ENCODE results near the gene ADAMTSL5. TPM values are rescaled to one million over a fixed set of nuclear protein-coding genes. Genes with fewer than 3 reads are reported as not detected.

ADAMTSL5 gene
- total RNA-seq, 1 experiment from 2014 or later: 23.9 TPM

GRCh38 chr19:1511318-1512317, 1.2 kb downstream of the ADAMTSL5 start:
- Histone ChIP-seq H3K36me3 (ENCODE audit: control insufficient read depth, insufficient read depth, low read length) (peaks cover 1% of the 10 kb centered on the region; the same call in 1 of the 2 replicates), H3K4me1 (peaks cover 34% of the 10 kb centered on the region), H3K4me3 (ENCODE audit: low read depth, low read length) (peak overlapping the region; percentile 91), H3K27me3 (replicated peaks; ENCODE audit: control insufficient read depth, insufficient read depth, low read length) (no peaks in the 10 kb centered on the region), H3K9me3 (no peaks in the 10 kb centered on the region)
- intact Hi-C loops (cut with micrococcal nuclease; ENCODE audit: unreplicated experiment): loop anchor here (2.0 kb wide), 1 partner anchor 21 kb away; the partner anchor contains the start of genes PCSK4 and REEP6
- ChIA-PET CTCF (no interaction called here), POLR2A (no interaction called here)
- Mint-ChIP-seq H3K36me3 (ENCODE audit: insufficient read depth, unreplicated experiment) (peaks cover 20% of the 10 kb centered on the region), H3K27ac (ENCODE audit: unreplicated experiment) (no peak overlapping the region), H3K4me3 (ENCODE audit: unreplicated experiment) (peak overlapping the region; percentile 73), H3K9me3 (ENCODE audit: unreplicated experiment) (no peaks in the 10 kb centered on the region), H3K4me1 (ENCODE audit: low read depth, unreplicated experiment) (peaks cover 6% of the 10 kb centered on the region), H3K27me3 (ENCODE audit: insufficient read depth, unreplicated experiment) (no peaks in the 10 kb centered on the region)
- no peak for DNase-seq
- TF ChIP-seq CTCF (IDR thresholded peaks at IDR 0.05; ENCODE audit: insufficient read depth in 1 of 2, low read depth in 1 of 2, low read length in 1 of 2, severe bottlenecking in 1 of 2, unreplicated experiment in 1 of 2): no peak
- BruUV-seq (replicated peaks): no TSS peak

DNA sequence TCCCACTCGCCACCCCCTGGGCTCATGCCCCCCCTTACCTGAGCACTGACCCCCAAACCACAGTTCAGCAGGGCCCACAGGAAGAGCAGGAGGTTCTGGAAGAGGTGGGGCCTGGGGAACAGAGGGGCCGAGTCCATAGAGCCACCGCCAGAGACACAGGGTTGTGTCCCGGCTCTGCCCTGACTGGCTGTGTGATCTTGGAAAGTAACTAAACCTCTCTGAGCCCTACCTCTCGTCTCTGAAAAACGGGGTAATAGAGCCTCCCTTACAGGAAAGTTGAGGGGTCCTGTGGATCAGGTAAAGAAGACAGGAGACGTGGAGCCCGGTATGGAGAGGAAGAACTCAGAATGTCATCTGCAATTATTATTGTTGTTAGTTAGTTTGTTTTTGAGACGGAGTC, 2.0 kb downstream of the ADAMTSL5 start:
- H3K9me3 Mint-ChIP-seq (ENCODE audit: unreplicated experiment): no peaks in the 10 kb centered on the region
- intact Hi-C loops (cut with micrococcal nuclease; ENCODE audit: unreplicated experiment): no loop called here
- BruUV-seq (replicated peaks): no TSS peak
- peaks cover 12% of the 10 kb centered on the region for H3K4me1 Mint-ChIP-seq (ENCODE audit: low read depth, unreplicated experiment)
- H3K27me3 Mint-ChIP-seq (ENCODE audit: insufficient read depth, unreplicated experiment): no peaks in the 10 kb centered on the region
- Histone ChIP-seq H3K4me3 (ENCODE audit: low read depth, low read length) (no peak overlapping the region), H3K9me3 (no peaks in the 10 kb centered on the region), H3K27me3 (replicated peaks; ENCODE audit: control insufficient read depth, insufficient read depth, low read length) (no peaks in the 10 kb centered on the region), H3K4me1 (peaks cover 34% of the 10 kb centered on the region), H3K36me3 (ENCODE audit: control insufficient read depth, insufficient read depth, low read length) (peaks cover 1% of the 10 kb centered on the region; the same call in 1 of the 2 replicates)
- POLR2A ChIA-PET: no interaction called here
- no peak for TF ChIP-seq CTCF (IDR thresholded peaks at IDR 0.05; ENCODE audit: insufficient read depth in 1 of 2, low read depth in 1 of 2, low read length in 1 of 2, severe bottlenecking in 1 of 2, unreplicated experiment in 1 of 2)
- no peak overlapping the region for H3K27ac Mint-ChIP-seq (ENCODE audit: unreplicated experiment)
- peaks cover 27% of the 10 kb centered on the region for H3K36me3 Mint-ChIP-seq (ENCODE audit: insufficient read depth, unreplicated experiment)
- CTCF ChIA-PET: no interaction called here
- no peak for DNase-seq
- peak overlapping the region; percentile 29 for H3K4me3 Mint-ChIP-seq (ENCODE audit: unreplicated experiment)

GRCh38 chr19:1510442-1510806, 2.4 kb downstream of the ADAMTSL5 start:
- Histone ChIP-seq H3K4me1 (peaks cover 34% of the 10 kb centered on the region), H3K27me3 (replicated peaks; ENCODE audit: control insufficient read depth, insufficient read depth, low read length) (no peaks in the 10 kb centered on the region), H3K9me3 (no peaks in the 10 kb centered on the region), H3K4me3 (ENCODE audit: low read depth, low read length) (no peak overlapping the region), H3K36me3 (ENCODE audit: control insufficient read depth, insufficient read depth, low read length) (peaks cover 1% of the 10 kb centered on the region; the same call in 1 of the 2 replicates)
- Mint-ChIP-seq H3K36me3 (ENCODE audit: insufficient read depth, unreplicated experiment) (peaks cover 30% of the 10 kb centered on the region), H3K4me1 (ENCODE audit: low read depth, unreplicated experiment) (peaks cover 12% of the 10 kb centered on the region), H3K27me3 (ENCODE audit: insufficient read depth, unreplicated experiment) (no peaks in the 10 kb centered on the region), H3K9me3 (ENCODE audit: unreplicated experiment) (no peaks in the 10 kb centered on the region), H3K4me3 (ENCODE audit: unreplicated experiment) (no peak overlapping the region), H3K27ac (ENCODE audit: unreplicated experiment) (peak overlapping the region; percentile 40)
- intact Hi-C loops (cut with micrococcal nuclease; ENCODE audit: unreplicated experiment): no loop called here
- DNase-seq: no peak
- no TSS peak for BruUV-seq (replicated peaks)
- ChIA-PET POLR2A (no interaction called here), CTCF (no interaction called here)
- no peak for TF ChIP-seq CTCF (IDR thresholded peaks at IDR 0.05; ENCODE audit: insufficient read depth in 1 of 2, low read depth in 1 of 2, low read length in 1 of 2, severe bottlenecking in 1 of 2, unreplicated experiment in 1 of 2)
